Kidney epithelial cell (primary cell): ENCODE results near the gene OCIAD1. TPM values are rescaled to one million over a fixed set of nuclear protein-coding genes. Genes with fewer than 3 reads are reported as not detected.
"Not testable (repeated sequence)": the region's sequence is repeated elsewhere in the genome, so short reads cannot be mapped to it uniquely, and the experiment has no call there.

Experiments used
- DNase-seq: peaks from one replicate; pipeline ENCODE4 v3.0.0-alpha.2; 2010; ENCODE audit warnings: low read depth
- H3K27me3 ChIP-seq: 2 replicates; pipeline ENCODE4 v1.6.0; 2011; ENCODE audit warnings: low read length; ENCODE audit not compliant: control insufficient read depth, insufficient read depth
- H3K36me3 ChIP-seq: 2 replicates; pipeline ENCODE4 v1.5.1; 2011; ENCODE audit warnings: low read length; ENCODE audit not compliant: control insufficient read depth, insufficient read depth
- H3K4me3 ChIP-seq: 2 replicates; pipeline ENCODE4 v1.5.1; 2011; ENCODE audit warnings: low read depth, mild to moderate bottlenecking, control low read depth, low read length
- total RNA-seq: library from RNA; depleted of rRNA; stranded (reverse); fragments of >200 nt; gene quantifications from 2 replicates; pipeline ENCODE4 v1.2.3, GENCODE V29; 2015
- TF ChIP-seq, protein P1 (sequence below): IDR thresholded peaks from 2 replicates; pipeline ENCODE4 v1.5.1; 2011; ENCODE audit warnings: mild to moderate bottlenecking, moderate library complexity, low read length, control low read depth, inconsistent platforms; ENCODE audit not compliant: insufficient read depth, poor library complexity, severe bottlenecking

OCIAD1 gene
- total RNA-seq, 1 donor from 2014 or later, result 166 TPM

DNA sequence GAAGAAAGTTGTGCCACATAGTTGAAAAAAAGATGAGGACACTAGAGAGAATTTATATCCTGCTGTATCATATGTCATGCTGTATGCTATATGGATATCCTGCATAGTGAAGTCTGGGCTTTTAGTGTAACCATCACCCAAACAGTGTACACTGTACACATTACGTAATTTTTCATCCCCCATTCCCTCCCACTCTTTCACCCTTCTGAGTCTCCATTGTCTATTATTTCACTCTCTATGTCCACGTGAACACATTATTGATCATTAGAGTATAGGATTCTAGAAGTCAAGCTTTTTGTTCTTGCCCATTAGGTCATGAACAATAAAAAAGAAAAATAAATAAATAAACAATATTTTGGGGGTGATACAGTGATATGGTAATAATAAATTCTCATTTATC is 32.8 kb upstream of the OCIAD1 start:
- no peaks in the 10 kb centered on the region for H3K36me3 ChIP-seq
- H3K4me3 ChIP-seq, result no peak overlapping the region
- TF ChIP-seq, protein P1, sequence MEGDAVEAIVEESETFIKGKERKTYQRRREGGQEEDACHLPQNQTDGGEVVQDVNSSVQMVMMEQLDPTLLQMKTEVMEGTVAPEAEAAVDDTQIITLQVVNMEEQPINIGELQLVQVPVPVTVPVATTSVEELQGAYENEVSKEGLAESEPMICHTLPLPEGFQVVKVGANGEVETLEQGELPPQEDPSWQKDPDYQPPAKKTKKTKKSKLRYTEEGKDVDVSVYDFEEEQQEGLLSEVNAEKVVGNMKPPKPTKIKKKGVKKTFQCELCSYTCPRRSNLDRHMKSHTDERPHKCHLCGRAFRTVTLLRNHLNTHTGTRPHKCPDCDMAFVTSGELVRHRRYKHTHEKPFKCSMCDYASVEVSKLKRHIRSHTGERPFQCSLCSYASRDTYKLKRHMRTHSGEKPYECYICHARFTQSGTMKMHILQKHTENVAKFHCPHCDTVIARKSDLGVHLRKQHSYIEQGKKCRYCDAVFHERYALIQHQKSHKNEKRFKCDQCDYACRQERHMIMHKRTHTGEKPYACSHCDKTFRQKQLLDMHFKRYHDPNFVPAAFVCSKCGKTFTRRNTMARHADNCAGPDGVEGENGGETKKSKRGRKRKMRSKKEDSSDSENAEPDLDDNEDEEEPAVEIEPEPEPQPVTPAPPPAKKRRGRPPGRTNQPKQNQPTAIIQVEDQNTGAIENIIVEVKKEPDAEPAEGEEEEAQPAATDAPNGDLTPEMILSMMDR, result no peak

DNA sequence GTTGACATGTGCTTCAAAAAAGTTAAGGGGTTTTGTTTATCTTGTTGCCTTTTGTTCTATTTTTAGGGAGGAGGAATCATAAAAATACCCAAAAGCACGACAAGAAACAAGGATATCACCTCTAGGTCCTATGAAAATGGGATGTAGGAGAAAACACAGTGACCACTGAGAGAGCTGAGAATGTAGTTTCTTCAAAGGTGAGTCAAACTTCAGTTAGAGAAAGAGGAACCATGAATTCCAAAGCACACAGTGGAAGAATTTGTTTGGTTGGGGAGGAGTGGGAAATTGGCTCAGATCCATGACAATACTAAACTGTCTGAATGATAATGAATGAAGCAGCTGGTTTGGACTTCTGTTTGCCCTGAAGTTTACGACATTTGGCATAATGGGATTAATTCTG is 31.7 kb upstream of the OCIAD1 start:
- TF ChIP-seq, protein P1, result no peak
- no peaks in the 10 kb centered on the region for H3K27me3 ChIP-seq
- H3K4me3 ChIP-seq, result no peak overlapping the region
- DNase-seq, result no peak
- H3K36me3 ChIP-seq, result no peaks in the 10 kb centered on the region

More for the DNA sequence above, 32.8 kb upstream of the OCIAD1 start:
- no peak for DNase-seq
- no peaks in the 10 kb centered on the region for H3K27me3 ChIP-seq

DNA sequence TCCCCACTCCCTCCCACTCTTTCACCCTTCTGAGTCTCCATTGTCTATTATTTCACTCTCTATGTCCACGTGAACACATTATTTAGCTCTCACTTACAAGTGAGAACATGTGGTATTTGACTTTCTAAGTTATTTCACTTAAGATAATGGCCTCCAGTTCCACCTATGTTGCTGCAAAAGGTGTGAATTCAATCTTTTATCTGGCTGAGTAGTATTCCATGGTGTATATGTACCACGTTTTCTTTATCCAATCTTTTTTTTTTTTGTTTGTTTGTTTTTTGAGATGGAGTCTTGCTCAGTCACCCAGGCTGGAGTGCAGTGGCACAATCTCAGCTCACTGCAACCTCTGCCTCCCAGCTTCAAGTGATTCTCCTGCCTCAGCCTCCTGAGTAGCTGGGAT is 30.7 kb upstream of the OCIAD1 start:
- not testable (repeated sequence) for H3K27me3 ChIP-seq, DNase-seq, H3K36me3 ChIP-seq, H3K4me3 ChIP-seq

DNA sequence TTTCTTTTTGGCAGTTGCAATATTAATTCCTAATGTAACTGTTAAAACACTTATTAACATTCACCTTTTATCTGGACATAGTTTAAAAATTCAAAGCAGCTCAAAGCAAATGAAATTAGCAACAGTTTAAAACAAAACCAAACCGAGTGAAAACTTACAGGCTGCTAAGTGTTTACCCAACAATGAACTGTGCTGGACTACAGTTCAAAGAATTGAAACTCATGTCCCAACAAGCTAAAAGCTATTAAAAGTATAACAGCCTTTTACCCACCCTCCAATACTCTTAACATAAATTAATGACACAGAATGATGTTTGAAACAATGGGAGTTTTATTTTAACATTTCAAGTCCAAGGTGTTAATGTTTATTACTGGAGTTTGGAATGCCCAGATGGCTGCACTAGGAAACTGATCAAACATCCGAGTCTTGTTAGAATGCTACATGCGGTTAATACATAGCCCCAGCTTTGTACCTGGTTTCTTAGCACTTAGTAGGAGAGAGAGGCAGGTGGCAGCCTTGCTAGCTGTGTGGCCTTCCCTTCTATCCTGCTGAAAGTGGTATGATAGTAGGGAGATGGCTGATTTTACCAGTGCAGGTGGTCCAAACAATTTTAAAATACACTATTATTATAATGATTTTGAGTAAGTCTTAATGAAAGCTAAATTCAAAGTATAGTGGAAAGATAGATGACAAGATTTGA is 29.7 kb upstream of the OCIAD1 start:
- TF ChIP-seq, protein P1, result no peak
- no peak overlapping the region for H3K4me3 ChIP-seq
- H3K36me3 ChIP-seq, result no peaks in the 10 kb centered on the region
- H3K27me3 ChIP-seq, result no peaks in the 10 kb centered on the region
- DNase-seq, result no peak

DNA sequence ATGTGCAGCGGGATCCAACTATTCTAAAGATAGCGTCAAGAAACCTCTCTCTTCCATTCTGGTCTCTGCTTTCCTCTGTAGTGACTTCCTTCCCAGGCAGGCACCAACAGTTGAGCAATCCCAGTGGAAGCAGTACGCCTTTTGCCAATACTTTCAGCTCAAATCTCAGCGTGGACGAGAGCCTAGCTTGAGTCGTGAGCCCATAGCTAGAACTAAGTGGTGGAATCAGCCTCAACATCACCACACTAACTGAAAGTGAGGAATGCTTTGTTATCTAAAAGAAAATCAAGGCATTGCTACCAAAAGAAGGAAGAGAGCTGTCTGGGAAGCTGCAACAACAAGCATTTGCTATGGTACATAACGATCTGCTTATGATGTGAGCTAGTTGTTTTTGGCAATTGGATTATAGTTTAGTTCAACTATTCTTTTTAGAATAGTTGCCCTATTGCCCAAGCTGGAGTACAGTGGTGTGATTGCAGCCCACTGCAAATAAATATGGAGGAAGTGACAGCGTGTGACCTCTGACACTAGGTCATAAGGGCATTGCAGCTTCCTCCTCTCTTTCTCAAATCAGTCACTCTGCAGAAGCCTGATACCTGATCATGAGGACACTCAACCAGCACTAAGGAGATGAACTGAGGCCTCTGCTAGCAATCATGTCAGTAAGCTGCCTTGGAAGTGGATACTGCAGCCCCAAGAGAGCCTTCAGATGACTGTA is 26.1 kb upstream of the OCIAD1 start:
- no peaks in the 10 kb centered on the region for H3K36me3 ChIP-seq
- no peak overlapping the region for H3K4me3 ChIP-seq
- TF ChIP-seq, protein P1, result no peak
- no peaks in the 10 kb centered on the region for H3K27me3 ChIP-seq
- DNase-seq, result no peak

DNA sequence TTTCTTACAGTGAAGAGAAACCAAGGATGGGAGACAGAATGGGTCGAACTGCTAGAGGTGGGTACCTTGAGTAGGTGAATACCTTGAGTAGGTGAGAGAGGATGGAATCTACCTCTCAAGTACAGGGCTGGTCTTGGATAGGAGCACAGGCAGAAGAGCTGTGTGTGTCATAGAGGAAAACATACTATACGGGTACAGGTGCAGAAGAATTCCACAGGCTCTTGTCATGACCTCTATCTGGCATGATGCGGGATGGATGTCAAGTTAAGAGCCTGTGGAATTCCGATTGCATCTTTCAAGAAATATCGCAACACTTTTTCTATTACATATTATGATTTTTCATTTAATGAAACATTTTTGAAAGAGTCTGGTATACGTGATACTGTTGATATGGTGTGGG is 18.0 kb upstream of the OCIAD1 start:
- H3K4me3 ChIP-seq, result no peak overlapping the region
- TF ChIP-seq, protein P1, result no peak
- no peaks in the 10 kb centered on the region for H3K27me3 ChIP-seq
- no peaks in the 10 kb centered on the region for H3K36me3 ChIP-seq
- DNase-seq, result no peak
